Measurements from ENCODE around the gene PEDS1. TPM values are rescaled to one million over a fixed set of nuclear protein-coding genes. Genes with fewer than 3 reads are reported as not detected.
A peak's percentile ranks its signal among the peaks of the same experiment; 100 is the strongest.

Gene PEDS1
- total and polyA plus RNA-seq, 7 donors, result 13.8 to 27.4 (median 20.2) TPM

- Histone ChIP-seq H3K4me3 (no peak overlapping the region), H3K9me3 (peaks cover 0 to 4% (median 0%) of the 10 kb centered on the region in 4 donors), H3K27me3 (no peaks in the 10 kb centered on the region), H3K36me3 (peaks cover 0 to 18% (median 6%) of the 10 kb centered on the region in 4 donors), H3K27ac (peak overlapping the region in 1 of 4 donors; percentile 97), H3K4me1 (peaks cover 0 to 27% (median 18%) of the 10 kb centered on the region in 4 donors)
- intact Hi-C loops (cut with DNase I), result no loop called here
- TF ChIP-seq POLR2AphosphoS5 (IDR thresholded peaks at IDR 0.05), result no peak
- TF ChIP-seq EP300 (IDR thresholded peaks at IDR 0.05), result no peak
- TF ChIP-seq, protein P1, sequence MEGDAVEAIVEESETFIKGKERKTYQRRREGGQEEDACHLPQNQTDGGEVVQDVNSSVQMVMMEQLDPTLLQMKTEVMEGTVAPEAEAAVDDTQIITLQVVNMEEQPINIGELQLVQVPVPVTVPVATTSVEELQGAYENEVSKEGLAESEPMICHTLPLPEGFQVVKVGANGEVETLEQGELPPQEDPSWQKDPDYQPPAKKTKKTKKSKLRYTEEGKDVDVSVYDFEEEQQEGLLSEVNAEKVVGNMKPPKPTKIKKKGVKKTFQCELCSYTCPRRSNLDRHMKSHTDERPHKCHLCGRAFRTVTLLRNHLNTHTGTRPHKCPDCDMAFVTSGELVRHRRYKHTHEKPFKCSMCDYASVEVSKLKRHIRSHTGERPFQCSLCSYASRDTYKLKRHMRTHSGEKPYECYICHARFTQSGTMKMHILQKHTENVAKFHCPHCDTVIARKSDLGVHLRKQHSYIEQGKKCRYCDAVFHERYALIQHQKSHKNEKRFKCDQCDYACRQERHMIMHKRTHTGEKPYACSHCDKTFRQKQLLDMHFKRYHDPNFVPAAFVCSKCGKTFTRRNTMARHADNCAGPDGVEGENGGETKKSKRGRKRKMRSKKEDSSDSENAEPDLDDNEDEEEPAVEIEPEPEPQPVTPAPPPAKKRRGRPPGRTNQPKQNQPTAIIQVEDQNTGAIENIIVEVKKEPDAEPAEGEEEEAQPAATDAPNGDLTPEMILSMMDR (IDR thresholded peaks at IDR 0.05), result no peak
- TF ChIP-seq POLR2A (IDR thresholded peaks at IDR 0.05), result no peak
- DNase-seq, result peak; percentile 72
- WGBS, 2 donors, result 91 to 93% methylated on average over 4 of the region's 4 CpGs
Observed at GRCh38 chr20:50196248-50196647, 42.7 kb upstream of the PEDS1 start.

DNA sequence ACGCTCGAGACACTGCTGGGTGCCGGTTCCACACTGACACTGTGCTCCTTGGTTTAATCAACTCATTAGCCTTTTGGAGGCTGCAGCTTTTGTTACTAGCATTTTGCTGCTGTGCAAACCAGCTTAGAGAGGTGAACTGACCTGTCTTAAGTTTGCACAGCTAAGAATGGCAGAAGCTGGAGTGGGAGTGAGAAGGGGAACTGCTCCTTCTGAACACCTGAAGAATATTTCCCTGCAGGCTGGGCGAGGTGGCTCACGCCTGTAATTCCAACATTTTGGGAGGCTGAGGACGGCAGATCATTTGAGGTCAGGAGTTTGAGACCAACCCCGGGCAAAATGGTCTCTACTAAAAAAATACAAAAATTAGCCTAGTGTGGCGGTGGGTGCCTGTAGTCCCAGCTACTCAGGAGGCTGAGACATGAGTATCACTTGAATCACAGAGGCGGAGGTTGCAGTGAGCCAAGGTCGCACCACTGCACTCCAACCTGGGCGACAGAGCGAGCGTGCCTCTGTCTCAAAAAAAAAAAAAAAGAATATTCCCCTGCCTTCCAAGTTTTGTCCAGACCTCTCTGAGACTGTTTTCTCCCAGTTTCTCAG is 42.1 kb upstream of the PEDS1 start:
- Histone ChIP-seq H3K4me3 (peak overlapping the region in 1 of 4 donors; percentile 84), H3K27ac (peak overlapping the region; percentile 93 to 100 (median 98)), H3K4me1 (peaks cover 0 to 27% (median 18%) of the 10 kb centered on the region in 4 donors), H3K36me3 (peaks cover 0 to 18% (median 6%) of the 10 kb centered on the region in 4 donors), H3K27me3 (no peaks in the 10 kb centered on the region), H3K9me3 (peaks cover 0 to 4% (median 0%) of the 10 kb centered on the region in 4 donors)
- peak; percentile 72 for DNase-seq
- WGBS, 2 donors, result 86 to 92% methylated on average over 13 of the region's 13 CpGs
- TF ChIP-seq, protein P1 (IDR thresholded peaks at IDR 0.05), result no peak
- TF ChIP-seq POLR2AphosphoS5 (IDR thresholded peaks at IDR 0.05) (no peak), EP300 (IDR thresholded peaks at IDR 0.05) (no peak), POLR2A (IDR thresholded peaks at IDR 0.05) (no peak)
- intact Hi-C loops (cut with DNase I), result no loop called here

- H3K9me3 ChIP-seq, result peaks cover 0 to 4% (median 0%) of the 10 kb centered on the region in 4 donors
- peaks cover 0 to 18% (median 6%) of the 10 kb centered on the region in 4 donors for H3K36me3 ChIP-seq
- DNase-seq, result peak; percentile 80
- TF ChIP-seq, protein P1 (IDR thresholded peaks at IDR 0.05), result no peak
- TF ChIP-seq POLR2AphosphoS5 (IDR thresholded peaks at IDR 0.05) (peak in 3 of 4 donors; percentile 9 to 45 (median 23)), POLR2A (IDR thresholded peaks at IDR 0.05) (peak in 1 of 2 donors; percentile 2), EP300 (IDR thresholded peaks at IDR 0.05) (no peak)
- H3K4me1 ChIP-seq, result peaks cover 0 to 30% (median 19%) of the 10 kb centered on the region in 4 donors
- no peaks in the 10 kb centered on the region for H3K27me3 ChIP-seq
- intact Hi-C loops (cut with DNase I), result loop anchor here (5.0 kb wide), 1 partner anchor 127 kb away; no protein-coding TSS in a partner anchor
- peak overlapping the region; percentile 93 to 100 (median 98) for H3K27ac ChIP-seq
- peak overlapping the region in 3 of 4 donors; percentile 79 to 89 (median 84) for H3K4me3 ChIP-seq
- WGBS, 2 donors, result 78 to 84% methylated on average over 8 of the region's 8 CpGs
Observed at GRCh38 chr20:50194831-50195523, 41.5 kb upstream of the PEDS1 start.

- H3K4me1 ChIP-seq, result peaks cover 0 to 35% (median 21%) of the 10 kb centered on the region in 4 donors
- peaks cover 0 to 1% (median 0%) of the 10 kb centered on the region in 4 donors for H3K9me3 ChIP-seq
- TF ChIP-seq, protein P1 (IDR thresholded peaks at IDR 0.05), result no peak
- TF ChIP-seq POLR2A (IDR thresholded peaks at IDR 0.05) (peak in 1 of 2 donors; percentile 1), POLR2AphosphoS5 (IDR thresholded peaks at IDR 0.05) (peak in 1 of 4 donors; percentile 18)
- peak overlapping the region; percentile 79 to 91 (median 86) for H3K4me3 ChIP-seq
- intact Hi-C loops (cut with DNase I), result loop anchor here (5.0 kb wide), 1 partner anchor 128 kb away; no protein-coding TSS in a partner anchor
- 72 to 75% methylated on average over 7 of the region's 7 CpGs for WGBS, 2 donors
- H3K27ac ChIP-seq, result peak overlapping the region; percentile 93 to 100 (median 98)
- peaks cover 0 to 18% (median 6%) of the 10 kb centered on the region in 4 donors for H3K36me3 ChIP-seq
- H3K27me3 ChIP-seq, result no peaks in the 10 kb centered on the region
- DNase-seq, result peak; percentile 80
Observed at GRCh38 chr20:50194422-50194830, 40.9 kb upstream of the PEDS1 start.
